ENCODE measurements around the gene ZNF793.

Gene ZNF793

DNA sequence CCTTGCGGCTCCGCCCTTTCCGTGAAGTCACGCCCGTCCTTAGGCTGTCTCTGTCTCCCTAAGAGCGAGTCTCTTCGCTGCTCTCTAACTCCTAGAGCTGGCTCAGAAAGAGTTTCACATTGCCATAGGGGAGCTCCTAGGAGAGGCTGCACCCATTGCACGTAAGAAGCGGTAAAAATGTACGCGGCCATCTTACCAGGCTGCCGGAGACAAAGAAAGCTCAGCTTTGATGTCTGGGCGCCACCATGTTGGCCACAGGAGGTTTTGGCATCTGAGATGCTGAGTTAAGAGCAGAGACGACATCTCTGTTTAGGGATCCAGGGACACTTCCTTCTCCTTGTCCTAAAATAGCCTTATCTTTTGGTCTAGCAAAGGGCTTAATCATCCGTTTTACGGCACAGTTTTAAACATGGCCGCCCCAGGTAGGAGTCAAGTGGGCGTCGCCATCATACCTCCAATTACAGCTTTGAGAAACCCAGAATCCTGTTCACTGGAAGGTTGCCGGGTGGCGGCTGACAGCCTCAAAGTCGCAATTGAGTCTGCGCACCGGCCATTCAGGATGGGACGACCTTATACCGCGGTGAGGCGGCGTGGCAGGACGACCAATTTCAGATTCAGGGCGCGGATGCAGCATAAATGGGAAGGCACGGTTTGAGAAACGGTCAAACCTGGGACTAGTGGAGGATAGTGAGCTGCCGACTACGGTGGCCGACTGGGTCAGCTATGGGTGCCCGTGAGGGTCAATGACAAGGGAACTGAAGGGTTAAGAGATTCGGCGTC lies at the start of gene ZNF793:
TSS of gene ZNF793 (plus strand) at position 553 of the 780 bp plus-strand sequence. CDS start 16,501 bp downstream, outside the sequence.
- Histone ChIP-seq H3K27me3 (ENCODE audit: insufficient read depth, low read length, poor library complexity) (no peaks in the 10 kb centered on the region), H2AFZ (ENCODE audit: low read depth, low read length) (no peak within 1 kb of the TSS), H3K9me3 (ENCODE audit: insufficient read depth, low read length, severe bottlenecking) (peaks cover 27% of the 10 kb centered on the region), H3K4me3 (ENCODE audit: low read depth in 1 of 2, low read length in 2 of 2) (no peak within 1 kb of the TSS), H3K9ac (ENCODE audit: low read depth, low read length) (no peak within 1 kb of the TSS), H3K79me2 (ENCODE audit: insufficient read depth, low read length) (no peaks in the 10 kb centered on the region), H3K36me3 (ENCODE audit: insufficient read depth, low read length) (no peaks in the 10 kb centered on the region), H3K4me1 (ENCODE audit: insufficient read depth, low read length) (no peaks in the 10 kb centered on the region), H3K4me2 (ENCODE audit: insufficient read depth, low read length) (no peak within 1 kb of the TSS), H3K27ac (ENCODE audit: low read length) (no peak within 1 kb of the TSS), H4K20me1 (ENCODE audit: insufficient read depth, low read length) (no peaks in the 10 kb centered on the region)
- ATAC-seq (ENCODE audit: insufficient read depth, low read depth), result no peak
- no peak for DNase-seq
- no peak for TF ChIP-seq EZH2 (IDR thresholded peaks at IDR 0.05; ENCODE audit: borderline replicate concordance, low read depth, low read length, severe bottlenecking)
- TF ChIP-seq, protein P1, sequence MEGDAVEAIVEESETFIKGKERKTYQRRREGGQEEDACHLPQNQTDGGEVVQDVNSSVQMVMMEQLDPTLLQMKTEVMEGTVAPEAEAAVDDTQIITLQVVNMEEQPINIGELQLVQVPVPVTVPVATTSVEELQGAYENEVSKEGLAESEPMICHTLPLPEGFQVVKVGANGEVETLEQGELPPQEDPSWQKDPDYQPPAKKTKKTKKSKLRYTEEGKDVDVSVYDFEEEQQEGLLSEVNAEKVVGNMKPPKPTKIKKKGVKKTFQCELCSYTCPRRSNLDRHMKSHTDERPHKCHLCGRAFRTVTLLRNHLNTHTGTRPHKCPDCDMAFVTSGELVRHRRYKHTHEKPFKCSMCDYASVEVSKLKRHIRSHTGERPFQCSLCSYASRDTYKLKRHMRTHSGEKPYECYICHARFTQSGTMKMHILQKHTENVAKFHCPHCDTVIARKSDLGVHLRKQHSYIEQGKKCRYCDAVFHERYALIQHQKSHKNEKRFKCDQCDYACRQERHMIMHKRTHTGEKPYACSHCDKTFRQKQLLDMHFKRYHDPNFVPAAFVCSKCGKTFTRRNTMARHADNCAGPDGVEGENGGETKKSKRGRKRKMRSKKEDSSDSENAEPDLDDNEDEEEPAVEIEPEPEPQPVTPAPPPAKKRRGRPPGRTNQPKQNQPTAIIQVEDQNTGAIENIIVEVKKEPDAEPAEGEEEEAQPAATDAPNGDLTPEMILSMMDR (IDR thresholded peaks at IDR 0.05; ENCODE audit: borderline replicate concordance, extremely low read depth, low read length, poor library complexity, severe bottlenecking), result no peak

- H3K27me3 ChIP-seq (ENCODE audit: insufficient read depth, low read length, poor library complexity), result no peaks in the 10 kb centered on the region
- H4K20me1 ChIP-seq (ENCODE audit: insufficient read depth, low read length), result no peaks in the 10 kb centered on the region
- peaks cover 75% of the 10 kb centered on the region for H3K79me2 ChIP-seq (ENCODE audit: insufficient read depth, low read length)
- DNase-seq (no peak), ATAC-seq (ENCODE audit: insufficient read depth, low read depth) (no peak)
- peaks cover 44% of the 10 kb centered on the region for H3K36me3 ChIP-seq (ENCODE audit: insufficient read depth, low read length)
- peaks cover 19% of the 10 kb centered on the region for H3K9me3 ChIP-seq (ENCODE audit: insufficient read depth, low read length, severe bottlenecking)
- peak overlapping the region; percentile 68 to 84 for H3K4me3 ChIP-seq (ENCODE audit: low read depth in 1 of 2, low read length in 2 of 2)
- H2AFZ ChIP-seq (ENCODE audit: low read depth, low read length), result peak overlapping the region; percentile 91
- peak overlapping the region; percentile 82 for H3K4me2 ChIP-seq (ENCODE audit: insufficient read depth, low read length)
- H3K4me1 ChIP-seq (ENCODE audit: insufficient read depth, low read length), result peaks cover 42% of the 10 kb centered on the region
- H3K27ac ChIP-seq (ENCODE audit: low read length), result peak overlapping the region; percentile 96
- H3K9ac ChIP-seq (ENCODE audit: low read depth, low read length), result peak overlapping the region; percentile 77
- TF ChIP-seq, protein P1 (IDR thresholded peaks at IDR 0.05; ENCODE audit: borderline replicate concordance, extremely low read depth, low read length, poor library complexity, severe bottlenecking), result no peak
- TF ChIP-seq EZH2 (IDR thresholded peaks at IDR 0.05; ENCODE audit: borderline replicate concordance, low read depth, low read length, severe bottlenecking), result no peak
These were observed 40.4 kb upstream of the ZNF793 start for GRCh38 chr19:37466277-37466797.

- no peaks in the 10 kb centered on the region for H4K20me1 ChIP-seq (ENCODE audit: insufficient read depth, low read length)
- H2AFZ ChIP-seq (ENCODE audit: low read depth, low read length), result peak within 1 kb of the TSS; percentile 92
- TF ChIP-seq EZH2 (IDR thresholded peaks at IDR 0.05; ENCODE audit: borderline replicate concordance, low read depth, low read length, severe bottlenecking), result no peak
- TF ChIP-seq, protein P1 (IDR thresholded peaks at IDR 0.05; ENCODE audit: borderline replicate concordance, extremely low read depth, low read length, poor library complexity, severe bottlenecking), result peak; percentile 4
- DNase-seq (peak; percentile 92), ATAC-seq (ENCODE audit: insufficient read depth, low read depth) (peak; percentile 68)
- peaks cover 80% of the 10 kb centered on the region for H3K79me2 ChIP-seq (ENCODE audit: insufficient read depth, low read length)
- no peaks in the 10 kb centered on the region for H3K27me3 ChIP-seq (ENCODE audit: insufficient read depth, low read length, poor library complexity)
- peaks cover 23% of the 10 kb centered on the region for H3K9me3 ChIP-seq (ENCODE audit: insufficient read depth, low read length, severe bottlenecking)
- peak within 1 kb of the TSS; percentile 77 for H3K9ac ChIP-seq (ENCODE audit: low read depth, low read length)
- peak within 1 kb of the TSS; percentile 82 for H3K4me2 ChIP-seq (ENCODE audit: insufficient read depth, low read length)
- peak within 1 kb of the TSS; percentile 96 for H3K27ac ChIP-seq (ENCODE audit: low read length)
- peaks cover 44% of the 10 kb centered on the region for H3K4me1 ChIP-seq (ENCODE audit: insufficient read depth, low read length)
- H3K36me3 ChIP-seq (ENCODE audit: insufficient read depth, low read length), result peaks cover 44% of the 10 kb centered on the region
- peak within 1 kb of the TSS; percentile 68 to 84 for H3K4me3 ChIP-seq (ENCODE audit: low read depth in 1 of 2, low read length in 2 of 2)
These were observed 39.7 kb upstream of the ZNF793 start, which contains the start of gene ZNF569 for GRCh38 chr19:37466798-37467607. ZNF569 (minus strand) TSS chr19:37467444; CDS start chr19:37444921, 22,523 bp downstream.
